ENCODE data around the gene NXPE1. TPM values are rescaled to one million over a fixed set of nuclear protein-coding genes. Genes with fewer than 3 reads are reported as not detected.

The NXPE1 gene
- total RNA-seq, 1 experiment from 2014 or later, result not detected

DNA sequence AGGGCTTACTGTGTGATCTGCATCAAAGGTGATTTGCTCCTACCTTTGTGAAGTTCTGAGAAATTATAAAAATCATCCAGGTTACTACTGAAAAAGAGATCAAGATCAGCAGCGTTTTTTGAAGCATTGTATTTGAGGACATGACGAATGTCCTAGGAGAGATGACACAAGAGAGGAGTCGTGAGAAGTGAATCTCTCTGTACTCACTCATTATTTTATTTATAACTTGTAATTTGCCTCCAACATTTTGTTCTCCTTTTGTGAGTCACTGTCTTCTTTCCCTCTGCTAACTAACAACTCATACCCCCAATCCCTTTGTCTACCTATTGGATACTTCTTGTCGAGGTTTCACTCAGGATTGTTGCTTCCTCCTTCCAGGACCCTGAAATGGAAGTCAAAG, 8.6 kb downstream of the NXPE1 start (continued):
- TF ChIP-seq STAT6 (CRISPR knock-in tag; conservative IDR thresholded peaks at IDR 0.05; ENCODE audit: low read depth) (no peak), ZMAT4 (CRISPR knock-in tag; IDR thresholded peaks at IDR 0.05) (no peak)

- POLR2A ChIA-PET, result no interaction called here
- CTCF ChIA-PET, result no interaction called here
- Mint-ChIP-seq H3K27me3 (ENCODE audit: low read depth) (no peaks in the 10 kb centered on the region), H3K36me3 (peaks cover 28% of the 10 kb centered on the region), H3K27ac (no peak overlapping the region), H3K9me3 (peaks cover 70% of the 10 kb centered on the region), H3K4me1 (no peaks in the 10 kb centered on the region), H3K4me3 (no peak overlapping the region)
- no peak for DNase-seq (ENCODE audit: low spot score)
- TF ChIP-seq NR3C1 (CRISPR knock-in tag; conservative IDR thresholded peaks at IDR 0.05; ENCODE audit: low read depth) (no peak), TEAD1 (CRISPR knock-in tag; IDR thresholded peaks at IDR 0.05) (no peak), E2F5 (CRISPR knock-in tag; IDR thresholded peaks at IDR 0.05) (no peak), ATF2 (CRISPR knock-in tag; IDR thresholded peaks at IDR 0.05; ENCODE audit: borderline replicate concordance, low read depth) (no peak), ZNF232 (CRISPR knock-in tag; IDR thresholded peaks at IDR 0.05) (no peak), USF2 (CRISPR knock-in tag; IDR thresholded peaks at IDR 0.05) (no peak), SP1 (CRISPR knock-in tag; conservative IDR thresholded peaks at IDR 0.05) (no peak), SMAD4 (CRISPR knock-in tag; IDR thresholded peaks at IDR 0.05) (no peak), ESRRA (CRISPR knock-in tag; IDR thresholded peaks at IDR 0.05; ENCODE audit: borderline replicate concordance) (no peak), FOXP1 (CRISPR knock-in tag; IDR thresholded peaks at IDR 0.05; ENCODE audit: borderline replicate concordance) (no peak), IRF1 (CRISPR knock-in tag; IDR thresholded peaks at IDR 0.05) (no peak), E2F4 (CRISPR knock-in tag; IDR thresholded peaks at IDR 0.05; ENCODE audit: borderline replicate concordance, low read depth) (no peak), ZBTB43 (CRISPR knock-in tag; IDR thresholded peaks at IDR 0.05) (no peak)
- no peak for ATAC-seq
Measured at GRCh38 chr11:114525682-114526081, 34.0 kb downstream of the NXPE1 start.
